Liver (tissue), 2 donors: ENCODE results near the gene RAD51B.

Experiments
- YY1 ChIP-seq: IDR thresholded peaks from 2 replicates; pipeline ENCODE4 v1.6.1; 2016; ENCODE audit warnings: antibody characterized with exemption, mild to moderate bottlenecking
- TF ChIP-seq, protein P1 (sequence below): IDR thresholded peaks from 2 replicates; pipeline ENCODE4 v1.6.1; 2016; ENCODE audit warnings: antibody characterized with exemption
- TF ChIP-seq, protein P2 (sequence below): fragments of 150-350 bp; IDR thresholded peaks from 2 replicates; pipeline ENCODE4 v1.5.1; 2017; ENCODE audit warnings: improper control_type of control experiment, low read depth, low read length; ENCODE audit not compliant: missing input control
- donor health status: healthy.

GRCh38 chr14:68336165-68336564 is 516.6 kb downstream of the RAD51B start:
- TF ChIP-seq, protein P1, sequence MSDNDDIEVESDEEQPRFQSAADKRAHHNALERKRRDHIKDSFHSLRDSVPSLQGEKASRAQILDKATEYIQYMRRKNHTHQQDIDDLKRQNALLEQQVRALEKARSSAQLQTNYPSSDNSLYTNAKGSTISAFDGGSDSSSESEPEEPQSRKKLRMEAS: no peak
- TF ChIP-seq, protein P2, sequence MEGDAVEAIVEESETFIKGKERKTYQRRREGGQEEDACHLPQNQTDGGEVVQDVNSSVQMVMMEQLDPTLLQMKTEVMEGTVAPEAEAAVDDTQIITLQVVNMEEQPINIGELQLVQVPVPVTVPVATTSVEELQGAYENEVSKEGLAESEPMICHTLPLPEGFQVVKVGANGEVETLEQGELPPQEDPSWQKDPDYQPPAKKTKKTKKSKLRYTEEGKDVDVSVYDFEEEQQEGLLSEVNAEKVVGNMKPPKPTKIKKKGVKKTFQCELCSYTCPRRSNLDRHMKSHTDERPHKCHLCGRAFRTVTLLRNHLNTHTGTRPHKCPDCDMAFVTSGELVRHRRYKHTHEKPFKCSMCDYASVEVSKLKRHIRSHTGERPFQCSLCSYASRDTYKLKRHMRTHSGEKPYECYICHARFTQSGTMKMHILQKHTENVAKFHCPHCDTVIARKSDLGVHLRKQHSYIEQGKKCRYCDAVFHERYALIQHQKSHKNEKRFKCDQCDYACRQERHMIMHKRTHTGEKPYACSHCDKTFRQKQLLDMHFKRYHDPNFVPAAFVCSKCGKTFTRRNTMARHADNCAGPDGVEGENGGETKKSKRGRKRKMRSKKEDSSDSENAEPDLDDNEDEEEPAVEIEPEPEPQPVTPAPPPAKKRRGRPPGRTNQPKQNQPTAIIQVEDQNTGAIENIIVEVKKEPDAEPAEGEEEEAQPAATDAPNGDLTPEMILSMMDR: no peak
- TF ChIP-seq YY1: no peak
